Neuronal stem cell (in vitro differentiated cells): ENCODE data around the gene LONRF2.
"Not testable (repeated sequence)": the region's sequence is repeated elsewhere in the genome, so short reads cannot be mapped to it uniquely, and the experiment has no call there.

ENCODE experiments used
- DNase-seq: peaks from one replicate; pipeline ENCODE4 v3.0.0-alpha.2; 2013; ENCODE audit warnings: low spot score
- H2AFZ ChIP-seq: one replicate; pipeline ENCODE4 v1.6.1; 2013; ENCODE audit warnings: mild to moderate bottlenecking, low read length, inconsistent platforms
- H2AK5ac ChIP-seq: 2 replicates; pipeline ENCODE4 v1.6.1; 2013; ENCODE audit warnings: low read depth, mild to moderate bottlenecking, inconsistent platforms, low read length, moderate library complexity, mixed read lengths
- H2BK120ac ChIP-seq: 2 replicates; pipeline ENCODE4 v1.6.1; 2013; ENCODE audit warnings: low read depth, mild to moderate bottlenecking, inconsistent platforms, low read length, moderate library complexity, mixed read lengths
- H2BK12ac ChIP-seq: one replicate; pipeline ENCODE4 v1.6.1; 2013; ENCODE audit warnings: low read length, inconsistent platforms
- H2BK15ac ChIP-seq: 2 replicates; pipeline ENCODE4 v1.6.1; 2013; ENCODE audit warnings: mild to moderate bottlenecking, low read length, inconsistent platforms, mixed read lengths
- H2BK5ac ChIP-seq: one replicate; pipeline ENCODE4 v1.6.1; 2013; ENCODE audit warnings: inconsistent platforms, mild to moderate bottlenecking, low read length, moderate library complexity
- H3K14ac ChIP-seq: one replicate; pipeline ENCODE4 v1.6.1; 2013; ENCODE audit warnings: low read length, inconsistent platforms
- H3K18ac ChIP-seq: 2 replicates; pipeline ENCODE4 v1.6.1; 2013; ENCODE audit warnings: low read length, inconsistent platforms
- H3K23ac ChIP-seq: 2 replicates; pipeline ENCODE4 v1.6.1; 2013; ENCODE audit warnings: low read depth, mild to moderate bottlenecking, mixed read lengths, low read length, inconsistent platforms; ENCODE audit not compliant: poor library complexity
- H3K27ac ChIP-seq: replicated peaks from 3 replicates; pipeline ENCODE4 v1.5.1; 2013; ENCODE audit warnings: low read length, inconsistent platforms
- H3K27me3 ChIP-seq, 3 experiments: 2 replicates each; pipeline ENCODE4 v1.6.1; 2013; ENCODE audit warnings: low read length in 3 of 3, mild to moderate bottlenecking in 2 of 3, inconsistent platforms in 1 of 3, low read depth in 1 of 3, mixed read lengths in 1 of 3, moderate library complexity in 1 of 3; ENCODE audit not compliant: control insufficient read depth in 3 of 3, insufficient read depth in 3 of 3
- H3K36me3 ChIP-seq, 2 donors: replicated peaks in 1 of 2; 2 replicates each; pipeline ENCODE4 v1.6.1; 2013; ENCODE audit warnings: low read length in 2 of 2; ENCODE audit not compliant: control insufficient read depth in 2 of 2, insufficient read depth in 2 of 2
- H3K4ac ChIP-seq: 2 replicates; pipeline ENCODE4 v1.6.1; 2013; ENCODE audit warnings: inconsistent platforms, mild to moderate bottlenecking, low read length, moderate library complexity
- H3K4me1 ChIP-seq, 2 donors: 1 replicate in 1 of 2; 2 replicates in 1 of 2; pipeline ENCODE4 v1.6.1; 2013; ENCODE audit warnings: low read length in 2 of 2, low read depth in 1 of 2; ENCODE audit not compliant: control insufficient read depth in 2 of 2, insufficient read depth in 1 of 2
- H3K4me2 ChIP-seq: one replicate; pipeline ENCODE4 v1.6.1; 2013; ENCODE audit warnings: mild to moderate bottlenecking, low read length, inconsistent platforms; ENCODE audit not compliant: insufficient read depth, poor library complexity, severe bottlenecking
- H3K4me3 ChIP-seq, 2 donors: 2 replicates each; pipeline ENCODE4 v1.5.1; 2013; ENCODE audit warnings: low read length in 2 of 2, mild to moderate bottlenecking in 2 of 2, inconsistent platforms in 1 of 2, moderate library complexity in 1 of 2
- H3K79me1 ChIP-seq: one replicate; pipeline ENCODE4 v1.6.1; 2013; ENCODE audit warnings: low read depth, mild to moderate bottlenecking, inconsistent platforms, low read length, moderate library complexity
- H3K9ac ChIP-seq: one replicate; pipeline ENCODE4 v1.6.1; 2013; ENCODE audit warnings: mild to moderate bottlenecking, low read depth, low read length, inconsistent platforms; ENCODE audit not compliant: poor library complexity
- H3K9me3 ChIP-seq, 2 donors: replicated peaks in 1 of 2; 2 replicates each; pipeline versions ENCODE3 to v1.6.1; 2013; ENCODE audit warnings: low read length in 2 of 2, mild to moderate bottlenecking in 2 of 2, inconsistent platforms in 1 of 2, low read depth in 1 of 2, mixed read lengths in 1 of 2, moderate library complexity in 1 of 2; ENCODE audit not compliant: control insufficient read depth in 2 of 2, insufficient read depth in 1 of 2
- H4K8ac ChIP-seq: one replicate; pipeline ENCODE4 v1.6.1; 2013; ENCODE audit warnings: low read depth, mild to moderate bottlenecking, inconsistent platforms, low read length, moderate library complexity
- H4K91ac ChIP-seq: one replicate; pipeline ENCODE4 v1.6.1; 2013; ENCODE audit warnings: low read length, low read depth, mild to moderate bottlenecking, inconsistent platforms; ENCODE audit not compliant: poor library complexity
- WGBS, 2 donors: extraction: QIAGEN DNeasy Blood & Tissue Kit; methylation state at CpG; one replicate each; pipeline ENCODE4 v1.1.7; 2013; ENCODE audit warnings: missing lambda C conversion rate in 2 of 2, mixed read lengths in 1 of 2; ENCODE audit not compliant: insufficient read length in 2 of 2, insufficient replicate concordance in 1 of 2; ENCODE audit errors: extremely low coverage in 2 of 2; 5-methylcytosine and 5-hydroxymethylcytosine counted together

Gene LONRF2

DNA sequence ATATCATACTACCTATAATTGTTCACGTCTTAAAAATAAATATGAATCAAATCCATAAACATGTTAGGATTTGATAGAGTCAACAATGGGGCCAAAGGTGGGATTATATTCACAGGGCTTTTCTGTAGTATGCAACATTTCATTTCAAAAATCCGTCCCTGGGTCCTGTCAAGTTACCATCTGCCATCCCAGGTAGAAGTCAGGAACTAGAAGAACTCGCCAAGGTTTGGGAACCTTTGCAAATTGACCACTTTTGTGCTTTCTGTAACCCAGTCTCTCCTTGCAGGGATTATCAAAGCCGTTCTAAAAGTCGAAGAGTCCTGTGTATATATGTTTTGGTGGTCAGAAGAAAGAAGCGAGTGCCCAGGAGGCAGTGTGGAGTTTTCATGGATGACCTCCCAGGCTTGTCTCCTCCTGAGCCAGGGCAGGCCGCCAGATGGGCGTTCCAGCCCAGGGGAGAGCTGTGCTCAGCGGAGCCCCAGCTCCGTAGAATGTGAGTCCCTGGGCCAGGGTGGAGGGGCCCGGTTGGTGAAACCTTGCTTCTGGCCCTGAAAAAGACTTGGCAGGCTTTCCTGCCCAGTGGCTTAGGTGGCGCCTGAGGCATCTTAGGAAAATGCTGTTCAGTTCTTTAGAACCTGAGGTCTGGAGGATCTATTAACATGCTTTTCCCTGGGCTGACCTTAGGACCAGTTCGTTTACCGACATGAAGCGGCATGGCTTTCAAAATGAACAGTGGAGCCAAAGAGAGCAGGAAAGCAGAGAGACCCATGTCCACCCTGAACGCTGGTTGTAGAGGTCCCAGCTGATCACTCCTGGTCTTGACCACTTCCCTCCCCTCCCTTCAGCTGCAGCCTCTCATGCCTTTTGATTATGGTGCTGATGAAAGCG lies 69.2 kb downstream of the LONRF2 start:
- no CpG with 5 or more reads among the region's 17 CpGs for WGBS, 2 donors
- no peak overlapping the region for H3K4me2 ChIP-seq
- peaks cover 0 to 2% (median 0%) of the 10 kb centered on the region in 3 experiments for H3K27me3 ChIP-seq
- no peak overlapping the region for H2AK5ac ChIP-seq
- H2BK5ac ChIP-seq = no peak overlapping the region
- no peak overlapping the region for H3K23ac ChIP-seq
- no peak overlapping the region for H3K14ac ChIP-seq
- no peak overlapping the region for H3K4me3 ChIP-seq
- no peak overlapping the region for H3K18ac ChIP-seq
- no peaks in the 10 kb centered on the region for H3K79me1 ChIP-seq
- no peak overlapping the region for H3K27ac ChIP-seq
- no peak overlapping the region for H2BK12ac ChIP-seq
- H3K9ac ChIP-seq = no peak overlapping the region
- no peak for DNase-seq
- no peak overlapping the region for H4K91ac ChIP-seq
- H2BK120ac ChIP-seq = no peak overlapping the region
- H4K8ac ChIP-seq = no peak overlapping the region
- H3K4ac ChIP-seq = no peak overlapping the region
- H2BK15ac ChIP-seq = no peak overlapping the region
- peaks cover 0 to 2% of the 10 kb centered on the region in 2 donors for H3K4me1 ChIP-seq
- no peak overlapping the region for H2AFZ ChIP-seq
- no peaks in the 10 kb centered on the region for H3K36me3 ChIP-seq
- no peaks in the 10 kb centered on the region for H3K9me3 ChIP-seq

DNA sequence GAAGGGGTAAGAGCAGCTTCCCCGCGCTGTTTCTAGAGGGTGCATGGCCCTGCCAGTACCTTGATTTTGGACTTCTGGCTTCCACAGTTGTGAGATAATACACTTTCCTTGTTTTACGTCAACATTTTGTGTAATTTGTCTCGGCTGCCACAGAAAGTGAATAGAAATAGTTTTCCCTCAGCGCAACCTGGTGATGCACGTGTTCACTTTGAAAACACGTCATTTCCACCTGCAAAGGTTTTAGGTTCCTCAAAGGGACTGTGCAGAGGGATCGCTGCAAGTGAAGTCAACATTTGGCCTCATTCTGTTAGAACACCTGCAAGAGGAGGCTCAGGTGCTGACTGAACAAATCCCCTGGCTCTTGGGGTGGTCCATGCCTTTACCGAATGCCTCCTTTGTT lies 71.7 kb downstream of the LONRF2 start:
- Histone ChIP-seq H3K9me3 (no peaks in the 10 kb centered on the region), H2BK120ac (no peak overlapping the region), H3K9ac (no peak overlapping the region), H3K23ac (no peak overlapping the region), H3K27ac (no peak overlapping the region), H3K4me3 (no peak overlapping the region), H4K8ac (no peak overlapping the region), H2BK15ac (no peak overlapping the region), H3K4me1 (peaks cover 0 to 2% of the 10 kb centered on the region in 2 donors), H3K18ac (no peak overlapping the region), H2BK5ac (no peak overlapping the region), H3K36me3 (no peaks in the 10 kb centered on the region), H2AFZ (no peak overlapping the region), H3K4me2 (no peak overlapping the region), H3K4ac (no peak overlapping the region), H2BK12ac (no peak overlapping the region), H3K79me1 (no peaks in the 10 kb centered on the region), H2AK5ac (no peak overlapping the region), H3K14ac (no peak overlapping the region), H3K27me3 (peaks cover 0 to 5% (median 2%) of the 10 kb centered on the region in 3 experiments), H4K91ac (no peak overlapping the region)
- no peak for DNase-seq
- no CpG with 5 or more reads among the region's 9 CpGs for WGBS, 2 donors

DNA sequence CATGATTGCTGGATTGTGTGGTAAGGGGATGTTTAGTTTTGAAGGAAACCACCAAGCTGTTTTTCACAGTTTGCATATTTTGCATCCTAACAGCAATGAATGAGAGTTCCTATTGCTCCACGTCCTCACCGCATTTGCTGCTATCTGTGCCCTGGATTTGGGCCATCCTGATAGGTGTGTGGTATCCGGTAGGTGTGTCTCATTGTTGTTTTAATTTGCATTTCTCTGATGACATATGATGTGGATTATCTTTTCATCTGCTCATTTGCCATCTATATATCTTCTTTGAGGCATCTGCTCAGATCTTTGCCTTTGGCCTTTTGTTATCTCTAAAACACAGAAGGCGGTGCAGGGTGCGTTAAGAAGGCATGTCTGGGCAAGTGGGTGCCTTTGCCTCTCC lies 73.3 kb downstream of the LONRF2 start:
- Histone ChIP-seq H3K4me1 (no peaks in the 10 kb centered on the region), H4K8ac (no peak overlapping the region), H3K23ac (no peak overlapping the region), H3K36me3 (no peaks in the 10 kb centered on the region), H3K4me2 (no peak overlapping the region), H3K27ac (no peak overlapping the region), H3K9me3 (no peaks in the 10 kb centered on the region), H3K18ac (no peak overlapping the region), H3K27me3 (peaks cover 0 to 5% (median 2%) of the 10 kb centered on the region in 3 experiments), H2BK15ac (no peak overlapping the region), H2AFZ (no peak overlapping the region), H3K9ac (no peak overlapping the region), H2BK5ac (no peak overlapping the region), H2BK120ac (no peak overlapping the region), H4K91ac (no peak overlapping the region), H3K79me1 (no peaks in the 10 kb centered on the region), H2BK12ac (no peak overlapping the region), H3K14ac (no peak overlapping the region), H3K4ac (no peak overlapping the region), H3K4me3 (no peak overlapping the region), H2AK5ac (no peak overlapping the region)
- no peak for DNase-seq
- WGBS, 2 donors = no CpG with 5 or more reads among the region's 5 CpGs

DNA sequence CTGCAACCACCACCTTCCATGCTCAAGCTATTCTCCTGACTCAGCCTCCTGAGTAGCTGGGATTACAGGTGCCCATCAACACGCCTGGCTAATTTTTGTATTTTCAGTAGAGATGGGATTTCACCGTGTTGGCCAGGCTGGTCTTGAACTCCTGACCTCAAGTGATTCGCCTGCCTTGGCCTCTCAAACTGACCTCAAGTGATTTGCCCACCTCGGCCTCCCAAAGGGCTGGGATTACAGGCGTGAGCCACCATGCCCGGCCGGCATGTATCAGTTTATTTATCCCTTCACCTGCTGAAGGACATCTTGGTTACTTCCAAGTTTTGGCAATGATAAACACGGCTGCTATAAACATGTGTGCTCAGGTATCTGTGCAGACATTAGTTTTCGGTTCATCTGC lies 73.7 kb downstream of the LONRF2 start:
- H3K18ac ChIP-seq, H3K9ac ChIP-seq, H3K4me2 ChIP-seq, H2BK12ac ChIP-seq, H2BK15ac ChIP-seq, H3K4ac ChIP-seq, H4K8ac ChIP-seq, H3K27ac ChIP-seq, H2BK120ac ChIP-seq, H3K14ac ChIP-seq, H3K27me3 ChIP-seq, H2AFZ ChIP-seq, H3K4me3 ChIP-seq, H3K23ac ChIP-seq, DNase-seq, H2BK5ac ChIP-seq, H4K91ac ChIP-seq, H2AK5ac ChIP-seq, H3K79me1 ChIP-seq, H3K36me3 ChIP-seq, H3K9me3 ChIP-seq, H3K4me1 ChIP-seq: not testable (repeated sequence)
- no CpG with 5 or more reads among the region's 9 CpGs for WGBS, 2 donors
